GM18951 (cell line): ENCODE data around the gene SHC4.
"Not testable (repeated sequence)": the region's sequence is repeated elsewhere in the genome, so short reads cannot be mapped to it uniquely, and the experiment has no call there.

Source experiments
- POLR2A ChIP-seq: IDR thresholded peaks from 4 replicates; pipeline ENCODE4 v1.6.1; 2011; ENCODE audit warnings: mild to moderate bottlenecking; ENCODE audit not compliant: insufficient read length, insufficient read depth; ENCODE audit errors: extremely low read depth
- in situ Hi-C: fragments of 300-500 bp; cut with MboI; formaldehyde crosslinking; loops from one replicate; pipeline ENCODE4 v1.12.0; 2022; ENCODE audit warnings: low sequenced_read_pairs, mixed read lengths, inconsistent platforms; ENCODE audit not compliant: unreplicated experiment

The SHC4 gene

DNA sequence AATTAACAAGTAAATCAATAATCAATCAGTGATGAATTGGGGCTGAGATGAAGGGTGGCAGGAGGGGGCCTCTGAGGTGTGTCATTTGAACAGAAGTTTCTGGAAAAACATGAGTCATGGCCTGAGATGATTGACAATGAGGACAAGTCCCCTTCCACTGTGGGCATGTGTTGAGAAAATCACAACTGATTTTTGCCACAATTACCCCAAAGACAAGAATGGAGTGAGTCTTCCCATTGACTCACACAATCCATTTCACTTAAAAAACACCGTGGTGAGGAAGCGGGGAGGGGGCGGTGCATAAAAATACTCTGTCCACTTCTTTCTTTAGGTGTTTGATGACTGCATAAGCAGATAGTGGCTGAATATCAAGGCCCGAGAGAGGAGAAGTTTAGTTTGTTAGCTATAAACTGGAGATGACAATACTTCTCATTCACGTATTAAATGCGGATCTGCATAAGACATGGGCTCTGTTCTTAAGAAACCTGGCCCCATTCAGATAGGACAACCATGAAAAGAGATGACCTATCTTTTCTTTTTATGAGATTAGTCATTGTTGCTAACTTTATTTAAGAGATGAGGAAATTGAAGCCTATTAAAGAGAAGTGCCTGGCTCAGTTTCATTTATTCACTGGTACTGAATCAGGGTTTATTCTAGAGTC, 34.7 kb downstream of the SHC4 start:
- in situ Hi-C loops = no loop called here
- TF ChIP-seq POLR2A = no peak

DNA sequence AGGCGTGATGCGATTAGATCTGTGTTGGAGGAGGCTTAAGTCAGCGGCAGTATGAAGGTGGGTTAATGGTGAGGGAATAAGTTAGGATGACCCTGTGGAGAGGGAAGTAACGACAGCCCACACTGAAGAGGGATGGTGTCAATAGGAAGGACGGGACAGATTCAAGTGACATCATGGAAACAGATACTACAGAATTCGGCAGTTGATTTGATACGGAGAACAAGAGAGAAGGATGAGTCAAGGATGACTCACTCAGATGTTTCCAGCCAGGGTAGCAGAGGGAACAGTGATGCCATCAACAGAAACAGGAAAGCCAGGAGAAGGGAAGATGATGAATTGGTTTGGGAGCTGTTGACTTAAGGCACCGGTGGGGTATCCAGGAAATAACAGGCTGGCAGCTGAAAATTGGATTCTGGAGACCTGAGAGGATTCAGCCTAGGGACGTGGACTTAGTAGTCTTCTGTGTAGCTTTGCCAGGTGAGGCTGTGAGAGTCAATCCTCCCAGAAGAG, 38.0 kb downstream of the SHC4 start:
- no peak for TF ChIP-seq POLR2A
- in situ Hi-C loops = no loop called here

DNA sequence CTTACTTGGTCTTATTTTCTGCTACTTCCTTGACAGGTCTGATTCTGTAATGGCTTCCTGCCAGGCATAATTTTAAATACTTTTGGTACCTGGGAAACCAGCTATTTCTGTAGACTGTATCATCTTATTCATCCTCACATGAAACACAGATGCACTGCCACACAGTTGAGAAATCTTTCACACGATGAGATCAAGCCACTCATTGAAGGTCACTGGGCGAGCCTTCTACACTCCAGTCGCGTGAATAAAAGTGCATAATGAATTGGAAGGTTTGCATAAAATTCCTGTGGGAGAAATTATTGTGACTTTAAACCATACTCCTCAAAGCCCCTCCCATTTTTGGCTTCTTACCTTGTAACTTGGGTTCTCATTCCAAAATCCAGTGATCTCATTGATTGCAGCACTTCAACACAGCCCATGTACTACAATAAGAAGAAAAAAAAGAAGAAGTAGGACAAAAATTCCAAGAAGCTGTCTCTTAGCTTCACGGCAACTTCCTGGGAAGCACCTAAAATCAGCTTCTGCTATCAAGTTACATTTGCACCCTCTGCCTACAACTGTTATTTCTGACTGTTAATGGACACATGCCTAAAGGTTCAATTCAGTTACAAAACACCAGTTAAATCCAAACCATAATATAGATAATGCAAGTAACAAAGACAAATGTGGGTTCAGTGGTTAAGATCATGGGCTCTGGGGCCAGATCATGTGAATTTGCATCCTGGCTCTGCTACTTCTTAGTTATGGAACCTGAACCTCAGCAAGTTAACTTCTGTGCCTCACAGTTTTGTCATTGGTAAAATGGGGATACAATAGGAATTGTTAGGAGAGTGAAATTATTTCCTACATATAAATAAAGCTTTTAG, 39.0 kb downstream of the SHC4 start:
- in situ Hi-C loops = no loop called here
- TF ChIP-seq POLR2A = no peak

DNA sequence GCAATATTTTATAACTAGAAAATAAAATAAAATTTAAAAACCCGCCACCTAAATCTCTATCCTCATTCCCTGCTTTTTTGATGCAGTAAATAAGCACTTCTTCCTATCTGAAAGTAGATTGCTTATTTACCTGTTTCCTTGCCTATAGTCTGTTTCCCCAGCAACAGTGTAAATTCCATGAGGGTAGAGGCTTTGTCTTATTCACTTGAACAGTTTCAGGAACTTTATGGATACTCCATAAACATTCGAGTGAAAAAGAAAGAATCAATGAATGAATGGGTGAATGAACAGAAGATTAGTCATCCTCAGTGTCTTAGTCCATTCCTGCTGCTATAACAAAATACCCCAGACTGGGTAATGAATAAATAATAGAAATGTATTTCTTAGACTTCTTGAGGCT, 41.7 kb downstream of the SHC4 start:
- no peak for TF ChIP-seq POLR2A
- in situ Hi-C loops = no loop called here

DNA sequence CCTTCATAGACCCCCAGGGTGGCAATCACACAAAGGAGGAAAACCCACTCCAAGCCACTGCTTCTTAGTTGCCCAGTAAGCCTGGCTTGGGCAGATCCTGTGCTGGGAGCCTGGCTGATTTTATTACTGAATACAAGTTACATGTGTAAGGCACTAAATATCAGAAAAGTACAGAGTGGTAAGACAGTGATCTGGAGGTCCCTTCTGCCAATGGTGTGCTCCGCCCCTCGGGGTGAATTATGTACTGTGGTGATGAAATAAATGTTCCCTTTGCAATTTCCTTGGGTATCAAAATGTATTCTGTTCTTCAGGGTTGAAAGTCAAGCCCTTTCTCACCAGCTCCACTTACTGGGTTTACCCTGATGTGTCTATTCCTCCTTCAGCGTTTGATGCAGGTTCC, 47.0 kb downstream of the SHC4 start:
- in situ Hi-C loops = no loop called here
- TF ChIP-seq POLR2A = no peak

DNA sequence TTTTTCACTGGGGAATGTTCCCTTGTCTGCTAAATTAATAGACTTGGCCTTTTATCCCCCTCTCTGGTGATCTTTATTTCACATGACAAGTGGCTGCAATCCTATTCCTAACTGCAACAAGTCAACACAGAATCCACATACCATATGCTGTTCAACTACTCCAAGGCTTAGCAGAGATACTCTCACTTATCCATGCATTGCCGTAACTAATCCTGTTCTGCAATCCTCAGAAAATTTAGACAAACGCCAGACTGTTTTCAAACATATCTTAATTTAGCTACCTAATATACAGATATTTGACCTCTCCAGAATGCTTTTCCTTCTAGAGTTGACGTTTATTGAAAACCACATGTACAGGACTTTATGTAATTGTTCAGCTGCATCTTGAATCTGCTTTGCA, 47.9 kb downstream of the SHC4 start:
- no peak for TF ChIP-seq POLR2A
- in situ Hi-C loops = no loop called here

DNA sequence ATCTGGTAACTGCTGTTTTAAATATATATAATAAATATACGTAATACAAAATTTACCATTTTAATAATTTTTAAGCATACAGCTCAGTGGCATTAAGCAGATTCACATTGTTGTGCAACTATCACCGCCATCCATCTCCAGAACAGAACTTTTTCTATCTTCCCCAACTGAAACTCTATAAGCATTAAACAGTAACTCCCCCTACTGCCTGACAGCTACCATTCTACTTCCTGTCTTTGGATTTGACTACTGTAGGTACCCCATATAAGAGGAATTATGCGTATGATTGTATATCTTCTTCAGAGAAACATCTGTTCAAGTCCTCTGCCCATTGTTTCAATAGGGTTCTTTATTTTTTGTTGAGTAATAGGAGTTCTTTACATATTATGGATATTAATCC, 49.0 kb downstream of the SHC4 start:
- in situ Hi-C loops = no loop called here
- no peak for TF ChIP-seq POLR2A

DNA sequence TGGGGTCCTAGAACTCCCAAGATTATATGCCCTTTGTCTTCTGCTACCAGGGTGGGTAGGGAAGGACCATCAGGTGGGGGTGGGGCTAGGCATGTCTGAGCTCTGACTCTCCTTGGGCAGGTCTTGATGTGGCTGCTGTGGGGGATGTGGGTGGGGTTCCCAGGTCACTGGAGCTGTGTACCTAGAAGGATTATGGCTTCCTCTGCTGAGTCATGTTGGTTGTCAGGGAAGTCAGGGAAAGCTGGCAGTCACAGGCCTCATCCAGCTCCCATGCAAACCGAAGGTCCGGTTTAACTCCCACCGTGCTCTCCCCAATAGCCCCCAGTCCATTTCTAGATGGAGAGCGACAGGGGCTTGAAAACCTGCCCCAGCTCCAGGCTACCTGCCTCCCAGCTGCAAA, 50.6 kb downstream of the SHC4 start:
- in situ Hi-C loops = no loop called here

DNA sequence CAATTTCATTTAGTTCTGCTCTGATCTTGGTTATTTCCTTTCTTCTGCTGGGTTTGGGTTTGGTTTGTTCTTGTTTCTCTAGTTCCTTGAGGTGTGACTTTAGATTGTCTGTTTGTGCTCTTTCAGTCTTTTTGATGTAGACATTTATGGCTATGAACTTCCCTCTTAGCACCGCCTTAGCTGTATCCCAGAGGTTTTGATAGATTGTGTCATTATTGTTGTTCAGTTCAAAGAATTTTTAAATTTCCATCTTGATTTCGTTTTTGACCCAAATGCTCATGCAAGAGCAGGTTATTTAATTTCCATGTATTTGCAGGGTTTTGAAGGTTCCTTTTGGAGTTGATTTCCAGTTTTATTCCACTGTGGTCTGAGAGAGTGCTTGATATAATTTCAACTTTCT, 53.2 kb downstream of the SHC4 start:
- in situ Hi-C loops = not testable (repeated sequence)

More for the DNA sequence above, 50.6 kb downstream of the SHC4 start:
- TF ChIP-seq POLR2A = no peak

DNA sequence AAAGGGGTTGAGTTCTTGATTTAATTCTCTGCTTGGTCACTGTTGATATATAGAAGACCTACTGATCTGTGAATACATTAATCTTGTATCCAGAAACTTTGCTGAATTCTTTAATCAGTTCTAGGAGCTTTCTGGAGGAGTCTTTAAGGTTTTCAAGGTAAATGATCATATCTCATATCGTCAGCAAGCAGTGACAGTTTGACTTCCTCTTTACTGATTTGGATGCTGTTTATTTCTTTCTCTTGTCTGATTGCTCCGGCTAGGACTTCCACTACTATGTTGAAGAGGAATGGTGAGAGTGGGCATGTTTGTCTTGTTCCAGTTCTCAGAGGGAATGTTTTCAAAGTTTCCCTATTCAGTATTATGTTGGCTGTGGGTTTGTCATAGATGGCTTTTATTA, 54.4 kb downstream of the SHC4 start:
- in situ Hi-C loops = not testable (repeated sequence)

DNA sequence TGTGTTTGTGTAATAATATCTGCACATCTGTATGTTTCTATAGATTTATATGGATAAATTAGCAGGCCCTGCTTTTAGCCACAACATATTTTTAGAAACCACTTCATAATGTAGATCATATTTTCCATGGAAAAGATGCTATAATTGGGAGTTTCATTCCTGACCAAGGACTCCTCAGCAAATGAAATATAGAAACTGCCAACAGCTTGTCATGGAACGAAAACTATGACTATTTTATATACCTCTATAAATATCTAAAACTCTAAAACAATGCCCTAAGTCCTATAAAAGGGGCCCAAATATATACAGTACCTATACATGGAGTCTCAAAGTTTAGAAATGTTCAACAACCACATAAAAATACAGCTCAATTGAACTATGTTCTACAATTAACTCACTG, 57.9 kb downstream of the SHC4 start:
- no peak for TF ChIP-seq POLR2A
- in situ Hi-C loops = no loop called here

DNA sequence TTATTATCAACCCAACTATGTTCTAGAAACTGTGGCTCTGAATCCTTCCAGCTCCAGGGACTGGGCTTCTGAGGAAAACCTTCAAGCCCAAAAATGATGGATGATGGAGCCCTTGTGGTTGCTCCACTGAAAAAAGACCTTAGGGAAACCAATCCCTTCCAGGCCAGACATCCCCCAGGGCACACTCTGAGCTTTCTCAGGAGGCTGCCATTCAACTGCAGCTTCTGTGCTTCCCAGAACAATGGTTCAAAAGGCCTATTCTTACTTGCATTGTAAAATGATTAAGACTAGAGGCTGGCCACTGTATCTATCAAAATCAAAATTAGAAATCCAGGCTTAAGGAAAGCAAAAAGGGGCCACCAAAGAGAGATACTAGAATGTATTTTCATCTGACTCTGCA, 58.5 kb downstream of the SHC4 start:
- no peak for TF ChIP-seq POLR2A
- in situ Hi-C loops = no loop called here

DNA sequence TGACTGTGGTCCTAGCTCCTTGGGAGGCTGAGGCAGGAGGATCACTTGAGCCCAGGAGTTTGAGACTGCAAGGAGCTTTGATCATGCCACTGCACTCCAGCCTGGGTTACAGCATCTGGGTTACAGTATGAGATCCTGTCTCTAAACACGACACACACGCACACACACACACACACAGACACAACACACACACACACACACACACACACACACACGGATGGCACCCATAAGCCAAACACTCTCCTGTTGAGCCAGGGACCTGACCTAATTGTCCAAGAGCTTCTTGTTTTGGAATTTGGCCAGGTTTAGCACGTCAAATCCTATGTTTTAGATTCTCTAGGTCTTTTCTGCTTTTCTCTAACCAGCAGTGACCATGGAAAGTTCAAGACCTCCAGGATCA, 59.0 kb downstream of the SHC4 start:
- in situ Hi-C loops = no loop called here
- TF ChIP-seq POLR2A = no peak

DNA sequence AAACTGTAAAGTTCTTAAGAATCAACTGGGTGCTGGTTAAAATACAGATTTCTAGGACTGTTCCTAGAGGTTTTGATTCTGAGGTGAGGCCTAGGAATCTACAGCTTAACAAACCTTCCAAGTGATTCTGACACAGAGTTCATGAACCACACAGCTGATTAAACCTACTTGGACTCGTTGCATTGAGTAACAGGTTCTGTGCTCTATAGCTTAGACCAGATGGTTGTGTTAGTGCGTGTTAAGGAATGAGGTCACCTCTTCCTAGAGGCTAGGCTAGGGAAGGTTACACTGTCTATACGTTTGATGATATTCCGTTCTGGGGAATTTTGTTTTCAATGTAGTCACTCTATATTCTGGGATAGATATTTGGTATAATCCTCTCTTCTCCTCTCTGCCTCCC, 63.9 kb downstream of the SHC4 start:
- in situ Hi-C loops = no loop called here
- no peak for TF ChIP-seq POLR2A
